Heart left ventricle (tissue), 16 donors: ENCODE measurements around the gene PDGFD. TPM values are rescaled to one million over a fixed set of nuclear protein-coding genes. Genes with fewer than 3 reads are reported as not detected.

Experiments used
- ATAC-seq, 4 donors: fragments of 200-7000 bp; cut with Tn5 transposase; one replicate each; pipeline ENCODE4 v1.9.1; 2020 to 2022; ENCODE audit warnings: moderate library complexity in 4 of 4, mild to moderate bottlenecking in 3 of 4, moderate number of reproducible peaks in 1 of 4
- DNase-seq, 5 donors: peaks; one replicate each; pipeline ENCODE4 v3.0.0-alpha.2; 2020
- H3K27ac ChIP-seq, 12 donors: fragments of 200-600 bp; sonication (generic) in 4 of 12; one replicate each; pipeline versions ENCODE4 v1.5.0 to v1.8.0; 2016 to 2022; ENCODE audit warnings: mild to moderate bottlenecking in 2 of 12
- H3K27me3 ChIP-seq, 9 donors: fragments of 200-600 bp; sonication (generic) in 2 of 9; one replicate each; pipeline versions ENCODE4 v1.5.1 to v1.8.0; 2016 to 2022; ENCODE audit warnings: mild to moderate bottlenecking in 3 of 9
- H3K36me3 ChIP-seq, 9 donors: fragments of 200-600 bp; sonication (generic) in 2 of 9; one replicate each; pipeline versions ENCODE4 v1.5.0 to v1.8.0; 2018 to 2022; ENCODE audit warnings: mild to moderate bottlenecking in 2 of 9
- H3K4me1 ChIP-seq, 12 donors: fragments of 200-600 bp; sonication (generic) in 4 of 12; one replicate each; pipeline versions ENCODE4 v1.5.0 to v1.8.0; 2016 to 2022; ENCODE audit warnings: mild to moderate bottlenecking in 3 of 12
- H3K4me3 ChIP-seq, 12 donors: fragments of 200-600 bp; sonication (generic) in 4 of 12; one replicate each; pipeline versions ENCODE4 v1.5.0 to v1.8.0; 2017 to 2022; ENCODE audit warnings: mild to moderate bottlenecking in 9 of 12, moderate library complexity in 4 of 12
- H3K9me3 ChIP-seq, 12 donors: fragments of 200-600 bp; sonication (generic) in 4 of 12; one replicate each; pipeline versions ENCODE4 v1.5.0 to v1.8.0; 2016 to 2022; ENCODE audit warnings: mild to moderate bottlenecking in 1 of 12
- POLR2A ChIP-seq, 2 donors: fragments of 450-650 bp; IDR thresholded peaks; one replicate each; pipeline ENCODE4 v1.6.1; 2017; ENCODE audit warnings: antibody characterized with exemption in 2 of 2, mild to moderate bottlenecking in 2 of 2, moderate library complexity in 2 of 2
- WGBS, 4 donors: extraction: QIAGEN DNeasy Blood & Tissue Kit in 2 of 4; methylation state at CpG; one replicate each; pipeline versions ENCODE4 v1.1.5 to v1.1.7; 2013 to 2018; 5-methylcytosine and 5-hydroxymethylcytosine counted together
- intact Hi-C, 10 donors: fragments of 100-400 bp; cut with DNase I; formaldehyde crosslinking; loops; one replicate each; pipeline versions ENCODE4 v1.11.1 to v1.14.2; 2022
- long read RNA-seq, 3 donors: library from polyadenylated mRNA; unstranded; transcript quantifications; one replicate each; pipeline ENCODE4 v2.0.0, GENCODE V29; 2020 to 2021
- polyA plus RNA-seq, 2 donors: library from polyadenylated mRNA; stranded (reverse); fragments of 200-250 nt; gene quantifications; one replicate each; pipeline ENCODE4 v1.2.3, GENCODE V29; 2013
- total RNA-seq, 9 donors: library from RNA; depleted of rRNA in 2 of 9; stranded (reverse); fragments of >200 nt in 2 of 9; fragmentation: NEBNext Ultra II Directional in 3 of 9; extraction: Animal tissue kit (Norgen Biotek cat#: 25700) in 3 of 9; gene quantifications; one replicate each; pipeline versions ENCODE4 v1.1.0 to v1.2.4, GENCODE V29; 2016 to 2023
- TF ChIP-seq, protein P1 (sequence below), 12 donors: fragments of 200-600 bp; sonication (generic) in 4 of 12; IDR thresholded peaks; one replicate each; pipeline versions ENCODE4 v1.5.0 to v1.8.0; 2018 to 2022; ENCODE audit warnings: antibody characterized with exemption in 12 of 12, mild to moderate bottlenecking in 5 of 12
- donor health status: ischemic (EF 13 %, LVEDD 7.1; RV severe dilation, severe dysfunction).
- donor health status: healthy with polysubstance abuse.
- donor health status: DM: no; HTN: yes; CAD: no.
- donor health status: DM: no; HTN: no; CAD: no.
- donor health status: ischemic (EF 25% LVEDD 6.9; RV normal size, moderate dysfunction).
- donor health status: ischemic (EF 25% LVEDD 5.7; RV mildly dilated, moderate dysfunction).
- donor health status: healthy.
- donor health status: DM: yes; HTN: yes; CAD: no.
- donor health status: ischemic (EF 35%, LVEDD 5.7; RV mildly dilated, moderate dysfunction).
- donor health status: nonischemic (EF 11% LVEDD 7.7; RV severe dilation, severe dysfunction).
- donor health status: DM: yes; HTN: yes; CAD: no.
- donor health status: PGD.
- donor health status: ischemic (EF 29% LVEDD 5.4; RV normal size, mild dysfunction).
- donor health status: nonischemic (EF 23%, LVEDD 6.1; RV moderate dilation, normal function).

Gene PDGFD
- total RNA-seq = 10 to 100 TPM in 8 of 9 donors, 1 to 10 TPM in 1; 8.0 to 24.6 (median 17.3) TPM
- 1 to 10 TPM; 3.6 to 6.2 TPM for polyA plus RNA-seq
- long read RNA-seq, donor 1, full-length matches to known transcripts = 42 of 44 reads
- long read RNA-seq, donor 1, partial matches to known transcripts = 1 of 44 reads
- long read RNA-seq, donor 1, other reads (novel, unspliced or antisense) = 1 of 44 reads
- long read RNA-seq, donor 2, full-length matches to known transcripts = 23 of 26 reads
- long read RNA-seq, donor 2, partial matches to known transcripts = 1 of 26 reads
- long read RNA-seq, donor 2, other reads (novel, unspliced or antisense) = 2 of 26 reads
- long read RNA-seq, donor 3, full-length matches to known transcripts = 19 of 19 reads
- long read RNA-seq, donor 3, partial matches to known transcripts = 0 of 19 reads
- long read RNA-seq, donor 3, other reads (novel, unspliced or antisense) = 0 of 19 reads

DNA sequence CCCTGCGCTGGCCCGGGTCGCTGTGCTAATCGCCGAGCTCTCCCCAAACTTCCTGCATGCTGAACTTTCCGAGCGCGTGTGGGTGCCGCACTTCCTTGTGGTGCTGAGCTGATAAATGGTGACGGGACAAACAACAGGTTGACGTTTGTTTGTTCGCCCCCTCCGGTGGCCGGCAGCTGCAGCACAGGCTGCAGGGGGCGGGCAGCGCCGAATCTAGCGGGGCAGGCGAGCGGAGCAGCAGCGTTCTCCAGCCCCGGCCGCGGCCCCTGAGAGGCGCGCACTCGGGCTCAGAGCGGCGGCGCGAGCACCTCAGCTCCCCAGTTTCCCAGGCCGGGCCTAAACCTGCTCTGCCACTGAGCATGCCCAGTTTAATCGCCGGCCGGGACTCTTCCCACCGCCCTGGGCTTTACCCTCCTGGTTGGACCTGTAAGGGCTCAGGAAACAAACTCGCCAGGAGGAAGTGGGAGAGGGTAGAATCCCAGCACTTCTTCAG is at the start of gene PDGFD:
PDGFD (minus strand) TSS at position 120 of the 493 bp plus-strand sequence.
- ATAC-seq (peak; percentile 81 to 97 (median 93)), DNase-seq (peak; percentile 72 to 81 (median 73))
- peaks cover 0 to 22% (median 2%) of the 10 kb centered on the region in 12 donors for H3K4me1 ChIP-seq
- no peaks in the 10 kb centered on the region for H3K27me3 ChIP-seq
- H3K4me3 ChIP-seq = peak within 1 kb of the TSS; percentile 36 to 80 (median 65)
- 0 to 2% (median 1%) methylated on average over 12 to 37 of the region's 37 CpGs for WGBS, 4 donors
- H3K27ac ChIP-seq = peak within 1 kb of the TSS in 11 of 12 donors; percentile 39 to 74 (median 65)
- no peaks in the 10 kb centered on the region for H3K36me3 ChIP-seq
- no peak for TF ChIP-seq POLR2A (IDR thresholded peaks at IDR 0.05)
- TF ChIP-seq, protein P1, sequence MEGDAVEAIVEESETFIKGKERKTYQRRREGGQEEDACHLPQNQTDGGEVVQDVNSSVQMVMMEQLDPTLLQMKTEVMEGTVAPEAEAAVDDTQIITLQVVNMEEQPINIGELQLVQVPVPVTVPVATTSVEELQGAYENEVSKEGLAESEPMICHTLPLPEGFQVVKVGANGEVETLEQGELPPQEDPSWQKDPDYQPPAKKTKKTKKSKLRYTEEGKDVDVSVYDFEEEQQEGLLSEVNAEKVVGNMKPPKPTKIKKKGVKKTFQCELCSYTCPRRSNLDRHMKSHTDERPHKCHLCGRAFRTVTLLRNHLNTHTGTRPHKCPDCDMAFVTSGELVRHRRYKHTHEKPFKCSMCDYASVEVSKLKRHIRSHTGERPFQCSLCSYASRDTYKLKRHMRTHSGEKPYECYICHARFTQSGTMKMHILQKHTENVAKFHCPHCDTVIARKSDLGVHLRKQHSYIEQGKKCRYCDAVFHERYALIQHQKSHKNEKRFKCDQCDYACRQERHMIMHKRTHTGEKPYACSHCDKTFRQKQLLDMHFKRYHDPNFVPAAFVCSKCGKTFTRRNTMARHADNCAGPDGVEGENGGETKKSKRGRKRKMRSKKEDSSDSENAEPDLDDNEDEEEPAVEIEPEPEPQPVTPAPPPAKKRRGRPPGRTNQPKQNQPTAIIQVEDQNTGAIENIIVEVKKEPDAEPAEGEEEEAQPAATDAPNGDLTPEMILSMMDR (IDR thresholded peaks at IDR 0.05) = peak; percentile 26 to 71 (median 48)
- no peaks in the 10 kb centered on the region for H3K9me3 ChIP-seq
- intact Hi-C loops = loop anchor here in 2 of 10 donors (10.0 kb wide), 2 partner anchors 239 to 1701 kb away; no protein-coding TSS in a partner anchor

DNA sequence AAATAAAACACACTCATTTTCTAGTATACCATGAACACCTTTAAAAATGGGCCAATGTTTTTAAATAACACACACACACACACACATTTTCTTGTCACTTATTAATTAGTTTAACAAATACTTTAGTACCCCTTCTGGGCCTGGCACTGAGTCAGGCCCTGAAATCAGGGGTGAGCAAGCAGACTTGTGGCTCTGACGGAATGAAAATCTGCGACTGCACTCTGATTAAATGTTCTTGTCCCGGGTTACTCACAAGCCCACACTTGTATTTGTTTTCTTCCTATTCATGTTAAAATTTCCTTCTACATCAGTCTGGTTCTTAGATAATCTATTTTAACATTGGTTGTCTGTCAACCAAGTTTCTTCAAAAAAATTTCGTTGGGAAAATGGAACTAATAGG is 43.0 kb upstream of the PDGFD start:
- no peak overlapping the region for H3K27ac ChIP-seq
- H3K27me3 ChIP-seq = no peaks in the 10 kb centered on the region
- WGBS, 4 donors = 72 to 82% (median 76%) methylated on average over 4 of the region's 4 CpGs
- no peaks in the 10 kb centered on the region for H3K36me3 ChIP-seq
- ATAC-seq = no peak
- peaks cover 0 to 7% (median 0%) of the 10 kb centered on the region in 12 donors for H3K9me3 ChIP-seq
- no peaks in the 10 kb centered on the region for H3K4me1 ChIP-seq
- no peak for DNase-seq
- intact Hi-C loops = no loop called here
- no peak overlapping the region for H3K4me3 ChIP-seq
- TF ChIP-seq POLR2A (IDR thresholded peaks at IDR 0.05) = no peak
- TF ChIP-seq, protein P1 (IDR thresholded peaks at IDR 0.05) = no peak

DNA sequence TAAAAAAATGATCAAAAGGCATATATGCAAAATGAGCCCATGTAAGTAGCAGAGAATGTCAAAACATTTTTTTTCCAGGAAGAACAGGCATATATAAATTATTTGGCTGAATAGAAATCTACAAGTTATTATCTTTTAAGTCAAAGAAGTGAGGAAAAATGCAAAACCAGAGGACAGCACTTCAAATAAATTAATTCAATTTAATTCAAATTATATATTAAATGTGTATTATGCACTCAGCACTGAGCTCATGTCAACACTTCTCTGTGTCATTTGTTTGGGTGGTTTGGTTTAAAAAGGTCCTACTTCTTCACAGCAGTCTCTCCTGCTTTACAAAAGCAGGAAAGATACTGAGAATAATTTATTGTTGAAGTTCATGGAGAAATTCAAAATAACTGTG is 41.9 kb upstream of the PDGFD start:
- no peaks in the 10 kb centered on the region for H3K36me3 ChIP-seq
- no peaks in the 10 kb centered on the region for H3K27me3 ChIP-seq
- intact Hi-C loops = no loop called here
- no peak overlapping the region for H3K27ac ChIP-seq
- no peaks in the 10 kb centered on the region for H3K4me1 ChIP-seq
- no peak overlapping the region for H3K4me3 ChIP-seq
- ATAC-seq (no peak), DNase-seq (no peak)
- peaks cover 0 to 6% (median 0%) of the 10 kb centered on the region in 12 donors for H3K9me3 ChIP-seq
- TF ChIP-seq POLR2A (IDR thresholded peaks at IDR 0.05) = no peak
- TF ChIP-seq, protein P1 (IDR thresholded peaks at IDR 0.05) = no peak

DNA sequence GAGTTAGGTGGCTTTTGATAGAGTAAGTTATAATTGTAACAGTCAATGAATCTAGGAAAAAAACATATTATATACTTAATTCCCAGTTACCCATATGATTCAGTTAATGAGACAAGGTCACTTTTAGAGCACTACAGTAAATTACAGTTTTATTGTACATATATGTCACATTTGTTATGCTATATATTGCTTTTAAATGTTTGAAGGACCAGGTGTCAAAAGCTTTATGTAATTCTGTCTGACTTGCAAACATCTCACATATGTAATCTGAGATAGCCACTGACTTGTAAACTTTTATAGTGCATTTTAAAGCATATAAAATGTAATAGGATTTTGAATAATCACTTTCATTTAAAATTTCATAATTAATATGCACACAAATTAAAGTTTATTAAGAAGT is 36.7 kb upstream of the PDGFD start:
- Histone ChIP-seq H3K4me3 (no peak overlapping the region), H3K27me3 (no peaks in the 10 kb centered on the region), H3K9me3 (no peaks in the 10 kb centered on the region), H3K4me1 (no peaks in the 10 kb centered on the region), H3K36me3 (no peaks in the 10 kb centered on the region), H3K27ac (no peak overlapping the region)
- intact Hi-C loops = no loop called here
- no peak for ATAC-seq
- DNase-seq = no peak
- TF ChIP-seq POLR2A (IDR thresholded peaks at IDR 0.05) = no peak
- TF ChIP-seq, protein P1 (IDR thresholded peaks at IDR 0.05) = no peak
